ENCODE data around the gene KCTD11. TPM values are rescaled to one million over a fixed set of nuclear protein-coding genes. Genes with fewer than 3 reads are reported as not detected.

Gene KCTD11
- total RNA-seq, 4 donors from 2014 or later: 30.3 to 65.4 (median 42.8) TPM

DNA sequence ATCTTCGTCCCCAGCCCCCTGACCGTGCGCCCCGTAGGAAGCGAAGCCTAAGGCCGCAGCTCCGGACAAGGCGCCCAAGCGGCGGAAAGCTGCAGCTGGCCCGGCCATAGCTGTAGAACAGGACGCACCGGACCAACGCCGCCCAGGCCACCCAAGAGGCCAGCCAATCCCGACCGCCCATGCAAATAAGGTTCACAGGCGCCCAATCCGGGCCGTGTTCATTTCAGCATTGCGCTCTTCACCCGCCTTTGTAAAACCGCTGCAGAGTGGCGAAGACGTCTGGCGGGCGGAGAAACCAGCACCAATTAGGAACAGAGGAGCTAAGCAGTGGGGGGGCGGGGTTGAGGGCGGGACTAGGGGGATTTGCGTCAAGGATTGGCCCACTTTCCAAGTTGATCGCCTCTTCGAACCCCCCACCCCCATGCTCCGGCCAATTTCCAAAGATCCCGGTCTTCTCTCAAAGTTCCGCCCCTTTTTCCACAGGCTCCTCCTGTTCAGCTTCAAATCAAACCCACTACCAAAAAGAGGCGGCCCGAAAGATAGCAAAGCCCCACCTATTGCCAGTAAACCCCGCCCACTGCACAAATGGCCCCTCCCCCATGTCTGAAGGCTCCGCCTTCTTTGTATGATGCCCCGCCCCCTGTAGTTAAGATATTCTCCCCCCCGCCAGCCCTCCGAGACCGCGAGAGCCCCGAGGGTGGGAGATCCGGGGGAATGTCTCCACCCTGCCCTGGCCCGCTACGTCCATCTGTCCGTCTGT lies 52.2 kb downstream of the KCTD11 start, which contains the start of gene TMEM256:
Gene TMEM256, minus strand, starts transcription at position 121 of the 760 bp plus-strand sequence. Its CDS starts 13 bp downstream, at position 108.
- peak; percentile 99 to 100 for DNase-seq (ENCODE audit: low spot score in 2 of 2)
- peak within 1 kb of the TSS; percentile 44 for H3K4me3 ChIP-seq (ENCODE audit: low read depth, poor library complexity, severe bottlenecking)
- TF ChIP-seq, protein P1, sequence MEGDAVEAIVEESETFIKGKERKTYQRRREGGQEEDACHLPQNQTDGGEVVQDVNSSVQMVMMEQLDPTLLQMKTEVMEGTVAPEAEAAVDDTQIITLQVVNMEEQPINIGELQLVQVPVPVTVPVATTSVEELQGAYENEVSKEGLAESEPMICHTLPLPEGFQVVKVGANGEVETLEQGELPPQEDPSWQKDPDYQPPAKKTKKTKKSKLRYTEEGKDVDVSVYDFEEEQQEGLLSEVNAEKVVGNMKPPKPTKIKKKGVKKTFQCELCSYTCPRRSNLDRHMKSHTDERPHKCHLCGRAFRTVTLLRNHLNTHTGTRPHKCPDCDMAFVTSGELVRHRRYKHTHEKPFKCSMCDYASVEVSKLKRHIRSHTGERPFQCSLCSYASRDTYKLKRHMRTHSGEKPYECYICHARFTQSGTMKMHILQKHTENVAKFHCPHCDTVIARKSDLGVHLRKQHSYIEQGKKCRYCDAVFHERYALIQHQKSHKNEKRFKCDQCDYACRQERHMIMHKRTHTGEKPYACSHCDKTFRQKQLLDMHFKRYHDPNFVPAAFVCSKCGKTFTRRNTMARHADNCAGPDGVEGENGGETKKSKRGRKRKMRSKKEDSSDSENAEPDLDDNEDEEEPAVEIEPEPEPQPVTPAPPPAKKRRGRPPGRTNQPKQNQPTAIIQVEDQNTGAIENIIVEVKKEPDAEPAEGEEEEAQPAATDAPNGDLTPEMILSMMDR (IDR thresholded peaks at IDR 0.05): no peak
- peak in 1 of 2 donors; percentile 60 for TF ChIP-seq POLR2A (IDR thresholded peaks at IDR 0.05)
- intact Hi-C loops (cut with DNase I; ENCODE audit: low total_unique reads): loop anchor here (2.0 kb wide), 1 partner anchor 75 kb away; the partner anchor contains the start of gene NEURL4
- 0% methylated on average over 35 to 48 of the region's 49 CpGs for WGBS, 2 donors

Other genes with a start within 250 kb of the KCTD11 start
- gene ASGR2, start 237.3 kb upstream of the KCTD11 start, total RNA-seq: 10 to 100 TPM in 1 of 4 donors, 1 to 10 TPM in 3; 6.7 to 10.1 (median 8.7) TPM
- 1 to 10 TPM; 1.3 to 6.6 (median 4.2) TPM for gene ASGR1, start 172.8 kb upstream of the KCTD11 start, total RNA-seq
- 1 to 10 TPM; 2.7 to 7.7 (median 4.7) TPM for gene DLG4, start 132.3 kb upstream of the KCTD11 start, total RNA-seq
- 1,000 to 10,000 TPM in 1 of 4 donors, 100 to 1,000 TPM in 3; 703 to 1,179 (median 863) TPM for gene ACADVL, start 132.2 kb upstream of the KCTD11 start, total RNA-seq
- 10 to 100 TPM; 51.7 to 87.5 (median 67.8) TPM for gene DVL2, start 117.6 kb upstream of the KCTD11 start, total RNA-seq
- gene PHF23, start 112.7 kb upstream of the KCTD11 start, total RNA-seq: 10 to 100 TPM; 23.4 to 32.5 (median 27.9) TPM
- 100 to 1,000 TPM; 253 to 667 (median 538) TPM for gene GABARAP, start 109.7 kb upstream of the KCTD11 start, total RNA-seq
- 10 to 100 TPM; 55.3 to 79.2 (median 70.4) TPM for gene CTDNEP1, start 100.4 kb upstream of the KCTD11 start, total RNA-seq
- 10 to 100 TPM; 10.8 to 20.6 (median 17.1) TPM for gene ELP5, start 99.9 kb upstream of the KCTD11 start, total RNA-seq
- gene CLDN7, start 89.7 kb upstream of the KCTD11 start, total RNA-seq: 10 to 100 TPM in 3 of 4 donors, 1 to 10 TPM in 1; 6.7 to 25.6 (median 14.4) TPM
- gene SLC2A4, start 70.4 kb upstream of the KCTD11 start, total RNA-seq: 10 to 100 TPM in 2 of 4 donors, 1 to 10 TPM in 2; 4.3 to 13.6 (median 8.4) TPM
- gene YBX2, start 57.5 kb upstream of the KCTD11 start, total RNA-seq: 1 to 10 TPM in 3 of 4 donors, under 1 TPM in 1; 0.17 to 8.0 (median 2.4) TPM
- gene EIF5A, start 44.5 kb upstream of the KCTD11 start, total RNA-seq: 100 to 1,000 TPM; 203 to 261 (median 221) TPM
- gene GPS2, start 36.8 kb upstream of the KCTD11 start, total RNA-seq: 10 to 100 TPM; 48.8 to 93.6 (median 79.3) TPM
- 10 to 100 TPM; 13.3 to 44.8 (median 22.3) TPM for gene NEURL4, start 22.8 kb upstream of the KCTD11 start, total RNA-seq
- 1 to 10 TPM; 2.9 to 5.6 (median 3.8) TPM for gene ACAP1, start 15.6 kb upstream of the KCTD11 start, total RNA-seq
- gene TMEM95, start 3.0 kb downstream of the KCTD11 start, total RNA-seq: not detected
- gene TNK1, start 28.9 kb downstream of the KCTD11 start, total RNA-seq: 10 to 100 TPM; 13.0 to 25.4 (median 19.7) TPM
- gene PLSCR3, start 42.4 kb downstream of the KCTD11 start, total RNA-seq: 10 to 100 TPM; 21.6 to 38.1 (median 24.5) TPM
- 10 to 100 TPM; 56.1 to 90.8 (median 65.5) TPM for gene TMEM256, start 51.9 kb downstream of the KCTD11 start, total RNA-seq
- gene NLGN2, start 55.7 kb downstream of the KCTD11 start, total RNA-seq: 1 to 10 TPM; 5.5 to 9.6 (median 6.4) TPM
- gene SPEM1, start 68.2 kb downstream of the KCTD11 start, total RNA-seq: not detected
- not detected for gene SPEM2, start 73.5 kb downstream of the KCTD11 start, total RNA-seq
- gene SPEM3, start 76.7 kb downstream of the KCTD11 start, total RNA-seq: not detected
- gene TMEM102, start 83.3 kb downstream of the KCTD11 start, total RNA-seq: 10 to 100 TPM; 15.5 to 23.2 (median 22.1) TPM
- 10 to 100 TPM; 12.5 to 15.0 (median 13.9) TPM for gene FGF11, start 87.3 kb downstream of the KCTD11 start, total RNA-seq
- 10 to 100 TPM in 3 of 4 donors, 1 to 10 TPM in 1; 7.8 to 16.0 (median 13.6) TPM for gene CHRNB1, start 92.9 kb downstream of the KCTD11 start, total RNA-seq
- gene ZBTB4, start 127.5 kb downstream of the KCTD11 start, total RNA-seq: 10 to 100 TPM; 40.4 to 52.3 (median 47.7) TPM
- not detected for gene SLC35G6, start 129.3 kb downstream of the KCTD11 start, total RNA-seq
- gene POLR2A, start 132.2 kb downstream of the KCTD11 start, total RNA-seq: 100 to 1,000 TPM in 3 of 4 donors, 10 to 100 TPM in 1; 93.9 to 120 (median 110) TPM
- 10 to 100 TPM in 3 of 4 donors, 1 to 10 TPM in 1; 9.9 to 31.7 (median 20.9) TPM for gene TNFSF12, start 196.9 kb downstream of the KCTD11 start, total RNA-seq
- 10 to 100 TPM in 3 of 4 donors, 1 to 10 TPM in 1; 7.6 to 30.6 (median 17.6) TPM for gene TNFSF13, start 206.6 kb downstream of the KCTD11 start, total RNA-seq
- 10 to 100 TPM; 39.5 to 53.0 (median 48.7) TPM for gene SENP3, start 209.8 kb downstream of the KCTD11 start, total RNA-seq
- gene CD68, start 227.5 kb downstream of the KCTD11 start, total RNA-seq: 10 to 100 TPM; 14.2 to 26.9 (median 16.2) TPM
- gene MPDU1, start 231.7 kb downstream of the KCTD11 start, total RNA-seq: 10 to 100 TPM; 30.4 to 97.7 (median 74.4) TPM
- 100 to 1,000 TPM in 1 of 4 donors, 10 to 100 TPM in 3; 61.9 to 106 (median 77.8) TPM for gene SOX15, start 237.9 kb downstream of the KCTD11 start, total RNA-seq

All from lower leg skin (tissue), 4 donors.